Endothelial cell of umbilical vein (primary cell): ENCODE measurements around the gene NEDD4L. TPM values are rescaled to one million over a fixed set of nuclear protein-coding genes. Genes with fewer than 3 reads are reported as not detected.

Experiments
- BruUV-seq: library from RNA; stranded (reverse); fragments of 400-500 nt; replicated peaks from 2 replicates; lab custom pipeline; 2021; lab: Mats Ljungman, UMichigan
- CTCF ChIA-PET: fragments of 300-600, 350-600 bp; sonication (Branson Sonifier 250); formaldehyde crosslinking; loops from one replicate; lab custom pipeline; 2021; ENCODE audit warnings: antibody characterized with exemption, inconsistent platforms; lab: Charles Lee
- POLR2A ChIA-PET: fragments of 300-600, 350-600 bp; sonication (Branson Sonifier 250); formaldehyde crosslinking; loops from one replicate; lab custom pipeline; 2021; ENCODE audit warnings: antibody characterized with exemption, inconsistent platforms; lab: Charles Lee
- DNase-seq: peaks from one replicate; pipeline ENCODE4 v3.0.0-alpha.2; 2011; ENCODE audit warnings: low read depth, low spot score
- FAIRE-seq: peaks from 2 replicates; lab custom pipeline; 2011; peaks lifted over from hg19 to GRCh38; lab: Jason Lieb, UNC
- H2AFZ ChIP-seq: 2 replicates; pipeline ENCODE4 v1.6.0; 2012; ENCODE audit warnings: low read depth, low read length, control low read depth, inconsistent platforms
- H3K27ac ChIP-seq: 2 replicates; pipeline ENCODE4 v1.5.1; 2011; ENCODE audit warnings: low read depth, mild to moderate bottlenecking, control low read depth, low read length, moderate library complexity; ENCODE audit not compliant: insufficient read depth
- H3K27me3 ChIP-seq, 2 experiments: 2 replicates each; pipeline versions ENCODE4 v1.6.0 to v1.6.1; 2011; ENCODE audit warnings: low read length in 2 of 2, mixed read lengths in 1 of 2; ENCODE audit not compliant: control insufficient read depth in 2 of 2, insufficient read depth in 2 of 2
- H3K36me3 ChIP-seq, 2 experiments: 2 replicates in 1 of 2; 3 replicates in 1 of 2; pipeline ENCODE4 v1.5.1; 2011; ENCODE audit warnings: low read length in 2 of 2, mild to moderate bottlenecking in 1 of 2, moderate library complexity in 1 of 2; ENCODE audit not compliant: control insufficient read depth in 2 of 2, insufficient read depth in 2 of 2; ENCODE audit errors: extremely low read depth in 1 of 2
- H3K4me1 ChIP-seq: 3 replicates; pipeline ENCODE4 v1.5.1; 2011; ENCODE audit warnings: mild to moderate bottlenecking, low read length; ENCODE audit not compliant: control insufficient read depth, insufficient read depth; ENCODE audit errors: extremely low read depth
- H3K4me2 ChIP-seq: 2 replicates; pipeline ENCODE4 v1.6.1; 2011; ENCODE audit warnings: low read length, control low read depth, mixed read lengths; ENCODE audit not compliant: insufficient read depth
- H3K4me3 ChIP-seq, 3 experiments: fragments of 200-600 bp in 1 of 3; sonication (generic), shearing (Covaris generic) in 1 of 3; replicated peaks in 1 of 3; 2 replicates each; pipeline ENCODE4 v1.5.1; 2011 to 2016; ENCODE audit warnings: control low read depth in 3 of 3, low read length in 3 of 3, mild to moderate bottlenecking in 2 of 3, inconsistent platforms in 1 of 3, low read depth in 1 of 3, moderate library complexity in 1 of 3; ENCODE audit not compliant: insufficient read depth in 1 of 3
- H3K79me2 ChIP-seq: 2 replicates; pipeline ENCODE4 v1.6.0; 2012; ENCODE audit warnings: low read length, inconsistent platforms; ENCODE audit not compliant: control insufficient read depth, insufficient read depth
- H3K9ac ChIP-seq: replicated peaks from 2 replicates; pipeline ENCODE3; 2011; ENCODE audit warnings: low read length, control low read depth; ENCODE audit not compliant: insufficient read depth; ENCODE audit errors: extremely low read depth
- H3K9me1 ChIP-seq: replicated peaks from 3 replicates; pipeline ENCODE4 v1.6.0; 2011; ENCODE audit warnings: mild to moderate bottlenecking, low read length; ENCODE audit not compliant: control insufficient read depth, insufficient read depth; ENCODE audit errors: extremely low read depth
- H3K9me3 ChIP-seq: replicated peaks from 2 replicates; pipeline ENCODE4 v1.5.1; 2012; ENCODE audit warnings: low read length, inconsistent platforms; ENCODE audit not compliant: control insufficient read depth, insufficient read depth
- H4K20me1 ChIP-seq: replicated peaks from 2 replicates; pipeline ENCODE3; 2011; ENCODE audit warnings: mild to moderate bottlenecking, low read length; ENCODE audit not compliant: control insufficient read depth, insufficient read depth; ENCODE audit errors: extremely low read depth
- FOS ChIP-seq: IDR thresholded peaks from 2 replicates; pipeline ENCODE4 v1.6.1; 2011; ENCODE audit warnings: mild to moderate bottlenecking, low read length, moderate library complexity, borderline replicate concordance; ENCODE audit not compliant: insufficient read depth
- GATA2 ChIP-seq: IDR thresholded peaks from 2 replicates; pipeline ENCODE4 v1.7.0; 2011; ENCODE audit warnings: low read depth, mild to moderate bottlenecking, moderate library complexity, mixed read lengths, low read length; ENCODE audit not compliant: insufficient read length, insufficient read depth
- JUN ChIP-seq: IDR thresholded peaks from 2 replicates; pipeline ENCODE4 v1.6.1; 2011; ENCODE audit warnings: borderline replicate concordance, low read depth; ENCODE audit not compliant: insufficient read length, insufficient read depth
- MAX ChIP-seq: IDR thresholded peaks from 2 replicates; pipeline ENCODE4 v1.6.1; 2011; ENCODE audit not compliant: insufficient read depth, insufficient read length
- POLR2A ChIP-seq: IDR thresholded peaks from 2 replicates; pipeline ENCODE4 v1.6.1; 2012; ENCODE audit warnings: low read depth, mild to moderate bottlenecking, control low read depth, low read length
- POLR2AphosphoS5 ChIP-seq: IDR thresholded peaks from 2 replicates; pipeline ENCODE4 v1.6.1; 2012; ENCODE audit warnings: low read depth, mild to moderate bottlenecking, control low read depth, low read length, moderate library complexity; ENCODE audit not compliant: insufficient read depth
- dilution Hi-C: fragments of 300-500 bp; cut with MboI; formaldehyde crosslinking; loops from one replicate; pipeline ENCODE4 v1.15.0; 2019; ENCODE audit warnings: low sequenced_read_pairs; ENCODE audit not compliant: extremely low pct_ligation_motif_present
- intact Hi-C: fragments of 100-400 bp; cut with micrococcal nuclease; formaldehyde crosslinking; loops from one replicate; pipeline ENCODE4 v1.10.0; 2022
- polyA plus RNA-seq, 4 experiments: library from polyadenylated mRNA; depleted of rRNA in 3 of 4; stranded (reverse) in 3 of 4; unstranded in 1 of 4; fragments of >200 nt; gene quantifications; 2 replicates each; pipeline versions ENCODE4 v1.2.1 to v1.2.3, GENCODE V29; 2011 to 2012; ENCODE audit warnings: missing spikeins in 1 of 4
- total RNA-seq: library from RNA; stranded (reverse); gene quantifications from 2 replicates; pipeline ENCODE4 v1.2.3, GENCODE V29; 2021
- TF ChIP-seq, protein P1 (sequence below), 2 donors: IDR thresholded peaks; 1 replicate in 1 of 2; 2 replicates in 1 of 2; pipeline ENCODE4 v1.5.1; 2011; ENCODE audit warnings: low read length in 2 of 2, mild to moderate bottlenecking in 2 of 2, moderate library complexity in 2 of 2, control low read depth in 1 of 2, inconsistent platforms in 1 of 2, low read depth in 1 of 2; ENCODE audit not compliant: insufficient read depth in 1 of 2; ENCODE audit errors: extremely low read depth in 1 of 2

Gene NEDD4L
- total and polyA plus RNA-seq, 2 donors (not counting 3 experiments of a cell fraction or from before 2014, with no cell fraction given), result 20.5 to 78.9 TPM

DNA sequence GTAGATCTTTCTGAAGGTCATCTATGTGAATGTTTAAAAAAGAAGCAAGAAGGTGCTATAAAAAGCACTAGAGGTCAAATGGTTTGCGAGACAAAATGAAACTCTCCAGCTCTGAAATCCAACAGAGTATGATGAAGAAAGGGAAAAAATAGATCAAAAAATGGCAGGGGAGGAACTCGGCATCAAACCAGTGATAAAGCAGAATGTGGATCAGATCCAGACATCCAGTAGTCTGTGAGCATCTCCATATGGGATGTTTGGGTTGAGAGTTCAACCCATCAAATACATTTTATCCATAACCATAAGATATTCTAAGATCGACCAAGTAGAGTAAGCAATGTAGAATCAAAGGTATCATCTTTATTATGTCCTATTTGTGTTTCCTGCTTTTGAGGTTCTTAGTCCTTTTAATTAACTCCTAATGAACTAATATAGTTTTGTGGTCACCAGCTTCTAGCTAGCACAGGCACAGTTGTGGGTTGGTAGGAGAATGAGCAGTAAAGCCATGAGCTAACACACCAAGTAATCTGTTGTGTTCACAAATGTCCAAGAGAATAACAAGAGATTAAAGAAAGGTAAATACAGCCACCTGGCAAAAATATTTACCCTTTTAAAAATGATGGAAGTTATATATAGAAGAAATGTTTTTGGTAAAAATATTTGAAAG lies 160.9 kb downstream of the NEDD4L start:
- Histone ChIP-seq H3K9me1 (no peaks in the 10 kb centered on the region), H2AFZ (no peak overlapping the region), H3K4me2 (no peak overlapping the region), H3K4me3 (no peak overlapping the region), H3K36me3 (no peaks in the 10 kb centered on the region), H3K9ac (no peak overlapping the region), H3K79me2 (no peaks in the 10 kb centered on the region), H3K4me1 (peaks cover 12% of the 10 kb centered on the region), H3K9me3 (no peaks in the 10 kb centered on the region), H3K27me3 (no peaks in the 10 kb centered on the region), H3K27ac (no peak overlapping the region), H4K20me1 (no peaks in the 10 kb centered on the region)
- BruUV-seq, result no TSS peak
- intact Hi-C loops, result no loop called here
- FAIRE-seq, result peak; percentile 18
- dilution Hi-C loops, result no loop called here
- TF ChIP-seq, protein P1, sequence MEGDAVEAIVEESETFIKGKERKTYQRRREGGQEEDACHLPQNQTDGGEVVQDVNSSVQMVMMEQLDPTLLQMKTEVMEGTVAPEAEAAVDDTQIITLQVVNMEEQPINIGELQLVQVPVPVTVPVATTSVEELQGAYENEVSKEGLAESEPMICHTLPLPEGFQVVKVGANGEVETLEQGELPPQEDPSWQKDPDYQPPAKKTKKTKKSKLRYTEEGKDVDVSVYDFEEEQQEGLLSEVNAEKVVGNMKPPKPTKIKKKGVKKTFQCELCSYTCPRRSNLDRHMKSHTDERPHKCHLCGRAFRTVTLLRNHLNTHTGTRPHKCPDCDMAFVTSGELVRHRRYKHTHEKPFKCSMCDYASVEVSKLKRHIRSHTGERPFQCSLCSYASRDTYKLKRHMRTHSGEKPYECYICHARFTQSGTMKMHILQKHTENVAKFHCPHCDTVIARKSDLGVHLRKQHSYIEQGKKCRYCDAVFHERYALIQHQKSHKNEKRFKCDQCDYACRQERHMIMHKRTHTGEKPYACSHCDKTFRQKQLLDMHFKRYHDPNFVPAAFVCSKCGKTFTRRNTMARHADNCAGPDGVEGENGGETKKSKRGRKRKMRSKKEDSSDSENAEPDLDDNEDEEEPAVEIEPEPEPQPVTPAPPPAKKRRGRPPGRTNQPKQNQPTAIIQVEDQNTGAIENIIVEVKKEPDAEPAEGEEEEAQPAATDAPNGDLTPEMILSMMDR (IDR thresholded peaks at IDR 0.05; ENCODE audit: extremely low read depth in 1 of 2, insufficient read depth in 1 of 2, low read depth in 1 of 2, low read length in 2 of 2), result no peak
- no peak for TF ChIP-seq MAX
- ChIA-PET POLR2A (no interaction called here), CTCF (interaction anchor here (0.8 to 2.0 kb wide), 3 partner anchors 9 to 117 kb away, joined by 4 to 5 read pairs (median 4); no protein-coding TSS in a partner anchor)
- DNase-seq, result no peak

DNA sequence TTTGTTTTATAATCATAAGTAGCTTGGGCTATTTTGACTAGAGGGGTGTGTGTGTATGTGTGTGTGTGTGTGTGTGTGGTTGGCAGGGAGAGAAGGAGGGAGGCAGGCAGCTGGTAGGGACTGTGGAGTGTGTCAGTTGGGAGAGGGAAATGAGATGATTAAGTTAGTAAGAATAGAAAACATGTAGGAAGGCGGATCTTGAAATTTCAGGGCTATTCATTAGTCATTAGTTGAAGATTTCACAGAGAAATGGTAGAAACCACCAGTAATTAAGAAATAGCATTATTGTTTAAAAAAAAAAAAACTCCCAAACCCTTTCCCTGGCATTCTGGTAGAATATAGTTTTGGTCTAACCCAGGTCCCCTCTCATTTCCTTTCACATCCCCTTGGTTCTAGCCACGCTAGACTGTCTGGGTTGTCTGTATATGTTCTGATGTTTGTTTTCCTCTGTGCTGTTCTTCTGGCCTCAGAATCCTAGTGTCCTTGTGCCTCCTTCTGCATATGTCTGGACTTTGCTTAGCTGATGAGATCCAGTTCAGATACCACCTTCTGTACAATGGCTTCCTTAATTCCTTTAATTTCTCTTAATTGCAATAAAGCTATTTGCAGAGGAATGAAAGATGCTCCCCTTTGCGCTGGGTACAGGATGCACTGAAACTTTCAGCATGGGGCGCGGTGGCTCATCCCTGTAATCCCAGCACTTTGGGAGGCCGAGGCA lies 161.6 kb downstream of the NEDD4L start:
- H3K9ac ChIP-seq, result no peak overlapping the region
- no peak for DNase-seq
- no peaks in the 10 kb centered on the region for H3K36me3 ChIP-seq
- no peak overlapping the region for H3K27ac ChIP-seq
- intact Hi-C loops, result no loop called here
- ChIA-PET CTCF (interaction anchor here (0.8 to 2.0 kb wide), 4 partner anchors 9 to 116 kb away, joined by 3 to 5 read pairs (median 4); no protein-coding TSS in a partner anchor), POLR2A (no interaction called here)
- H3K4me2 ChIP-seq, result no peak overlapping the region
- TF ChIP-seq POLR2AphosphoS5 (no peak), POLR2A (no peak), MAX (no peak), FOS (no peak), GATA2 (no peak), JUN (no peak)
- no peak overlapping the region for H2AFZ ChIP-seq
- BruUV-seq, result no TSS peak
- H3K9me3 ChIP-seq, result no peaks in the 10 kb centered on the region
- H3K79me2 ChIP-seq, result no peaks in the 10 kb centered on the region
- H3K4me1 ChIP-seq, result peaks cover 12% of the 10 kb centered on the region
- dilution Hi-C loops, result no loop called here
- H4K20me1 ChIP-seq, result no peaks in the 10 kb centered on the region
- no peak for FAIRE-seq
- H3K4me3 ChIP-seq, result no peak overlapping the region
- H3K9me1 ChIP-seq, result no peaks in the 10 kb centered on the region
- no peaks in the 10 kb centered on the region for H3K27me3 ChIP-seq
